Measurements from ENCODE around the gene MPHOSPH6. TPM values are rescaled to one million over a fixed set of nuclear protein-coding genes. Genes with fewer than 3 reads are reported as not detected.

The MPHOSPH6 gene
- total and polyA plus RNA-seq, 7 donors: 20.0 to 39.1 (median 27.5) TPM

DNA sequence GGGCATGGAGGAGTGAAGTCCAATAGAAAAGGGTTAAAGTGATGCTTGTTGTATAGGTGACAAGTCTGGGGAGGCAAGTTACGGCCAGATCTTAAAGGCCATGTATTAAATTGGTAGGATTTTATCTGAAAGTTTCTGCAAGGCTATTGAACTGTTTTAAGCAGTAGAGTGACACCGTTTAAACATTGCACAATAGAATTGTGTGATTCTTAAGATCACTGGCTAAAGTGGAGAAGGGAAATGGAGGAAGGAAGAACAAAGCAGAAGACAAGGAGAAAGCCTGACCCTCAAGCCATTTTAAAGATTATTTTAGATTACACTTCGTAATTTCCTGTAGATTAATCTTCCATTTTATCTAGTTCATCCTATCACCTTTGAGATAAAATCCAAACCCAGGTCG, 5.6 kb upstream of the MPHOSPH6 start:
- no peak overlapping the region for H3K27ac ChIP-seq
- no peaks in the 10 kb centered on the region for H3K36me3 ChIP-seq
- no peak for DNase-seq
- intact Hi-C loops (cut with DNase I): no loop called here
- H3K4me1 ChIP-seq: peaks cover 0 to 5% (median 0%) of the 10 kb centered on the region in 4 donors
- H3K27me3 ChIP-seq: no peaks in the 10 kb centered on the region
- H3K4me3 ChIP-seq: no peak overlapping the region
- WGBS, 2 donors: 75 to 77% methylated on average over 4 of the region's 4 CpGs
- TF ChIP-seq, protein P1, sequence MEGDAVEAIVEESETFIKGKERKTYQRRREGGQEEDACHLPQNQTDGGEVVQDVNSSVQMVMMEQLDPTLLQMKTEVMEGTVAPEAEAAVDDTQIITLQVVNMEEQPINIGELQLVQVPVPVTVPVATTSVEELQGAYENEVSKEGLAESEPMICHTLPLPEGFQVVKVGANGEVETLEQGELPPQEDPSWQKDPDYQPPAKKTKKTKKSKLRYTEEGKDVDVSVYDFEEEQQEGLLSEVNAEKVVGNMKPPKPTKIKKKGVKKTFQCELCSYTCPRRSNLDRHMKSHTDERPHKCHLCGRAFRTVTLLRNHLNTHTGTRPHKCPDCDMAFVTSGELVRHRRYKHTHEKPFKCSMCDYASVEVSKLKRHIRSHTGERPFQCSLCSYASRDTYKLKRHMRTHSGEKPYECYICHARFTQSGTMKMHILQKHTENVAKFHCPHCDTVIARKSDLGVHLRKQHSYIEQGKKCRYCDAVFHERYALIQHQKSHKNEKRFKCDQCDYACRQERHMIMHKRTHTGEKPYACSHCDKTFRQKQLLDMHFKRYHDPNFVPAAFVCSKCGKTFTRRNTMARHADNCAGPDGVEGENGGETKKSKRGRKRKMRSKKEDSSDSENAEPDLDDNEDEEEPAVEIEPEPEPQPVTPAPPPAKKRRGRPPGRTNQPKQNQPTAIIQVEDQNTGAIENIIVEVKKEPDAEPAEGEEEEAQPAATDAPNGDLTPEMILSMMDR (IDR thresholded peaks at IDR 0.05): no peak
- TF ChIP-seq POLR2AphosphoS5 (IDR thresholded peaks at IDR 0.05) (no peak), POLR2A (IDR thresholded peaks at IDR 0.05) (no peak), EP300 (IDR thresholded peaks at IDR 0.05) (no peak)
- H3K9me3 ChIP-seq: no peaks in the 10 kb centered on the region

DNA sequence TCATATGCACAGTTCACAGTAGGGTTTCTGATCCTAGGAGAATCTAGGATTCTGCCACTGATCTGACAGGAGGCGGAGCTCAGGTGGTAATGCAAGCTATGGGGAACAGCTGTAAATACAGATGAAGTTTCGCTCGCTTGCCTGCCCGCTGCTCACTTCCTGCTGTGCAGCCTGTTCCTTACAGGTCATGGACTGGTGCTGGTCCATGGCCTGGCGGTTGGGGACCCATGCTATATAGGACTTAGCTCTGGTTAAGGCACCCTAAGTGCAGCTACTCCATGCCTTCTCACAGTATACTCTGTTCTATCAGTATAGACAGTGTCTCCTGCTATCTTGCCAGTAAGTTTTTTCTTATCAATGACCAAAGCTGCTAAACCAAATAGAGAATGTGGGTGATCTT, 2.4 kb downstream of the MPHOSPH6 start:
- H3K4me1 ChIP-seq: peaks cover 0 to 24% (median 11%) of the 10 kb centered on the region in 4 donors
- H3K4me3 ChIP-seq: no peak overlapping the region
- no peaks in the 10 kb centered on the region for H3K27me3 ChIP-seq
- no peak for DNase-seq
- TF ChIP-seq, protein P1 (IDR thresholded peaks at IDR 0.05): no peak
- TF ChIP-seq POLR2AphosphoS5 (IDR thresholded peaks at IDR 0.05) (no peak), EP300 (IDR thresholded peaks at IDR 0.05) (no peak), POLR2A (IDR thresholded peaks at IDR 0.05) (no peak)
- no peaks in the 10 kb centered on the region for H3K9me3 ChIP-seq
- H3K27ac ChIP-seq: no peak overlapping the region
- peaks cover 0 to 17% (median 0%) of the 10 kb centered on the region in 4 donors for H3K36me3 ChIP-seq
- intact Hi-C loops (cut with DNase I): no loop called here
- WGBS, 2 donors: 97 to 98% methylated on average over 5 of the region's 5 CpGs

DNA sequence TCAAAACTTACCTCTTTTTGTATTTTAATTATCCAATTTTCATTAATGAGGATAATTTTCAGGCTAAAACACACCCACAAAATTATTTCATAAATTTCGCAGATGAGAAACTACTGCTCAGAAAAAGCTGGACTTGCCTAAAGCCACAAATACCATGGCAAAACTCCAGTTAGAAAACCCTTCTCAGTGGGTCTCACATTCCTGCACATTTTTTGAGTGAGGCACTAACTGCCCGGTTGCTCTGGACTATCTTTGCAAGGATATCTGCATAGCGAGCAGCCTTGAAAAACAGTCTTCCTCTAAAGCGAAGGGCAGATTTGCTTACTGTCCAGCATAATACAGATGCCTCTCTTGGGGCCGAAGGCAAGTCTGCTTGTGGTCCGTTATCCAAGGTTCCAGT, 9.8 kb downstream of the MPHOSPH6 start:
- intact Hi-C loops (cut with DNase I): no loop called here
- Histone ChIP-seq H3K27me3 (no peaks in the 10 kb centered on the region), H3K4me3 (no peak overlapping the region), H3K9me3 (no peaks in the 10 kb centered on the region), H3K4me1 (peaks cover 0 to 6% (median 3%) of the 10 kb centered on the region in 4 donors), H3K27ac (no peak overlapping the region), H3K36me3 (peaks cover 0 to 45% (median 11%) of the 10 kb centered on the region in 4 donors)
- DNase-seq: no peak
- TF ChIP-seq EP300 (IDR thresholded peaks at IDR 0.05) (no peak), POLR2A (IDR thresholded peaks at IDR 0.05) (no peak), POLR2AphosphoS5 (IDR thresholded peaks at IDR 0.05) (no peak)
- TF ChIP-seq, protein P1 (IDR thresholded peaks at IDR 0.05): no peak
- 80 to 87% methylated on average over 6 of the region's 6 CpGs for WGBS, 2 donors

DNA sequence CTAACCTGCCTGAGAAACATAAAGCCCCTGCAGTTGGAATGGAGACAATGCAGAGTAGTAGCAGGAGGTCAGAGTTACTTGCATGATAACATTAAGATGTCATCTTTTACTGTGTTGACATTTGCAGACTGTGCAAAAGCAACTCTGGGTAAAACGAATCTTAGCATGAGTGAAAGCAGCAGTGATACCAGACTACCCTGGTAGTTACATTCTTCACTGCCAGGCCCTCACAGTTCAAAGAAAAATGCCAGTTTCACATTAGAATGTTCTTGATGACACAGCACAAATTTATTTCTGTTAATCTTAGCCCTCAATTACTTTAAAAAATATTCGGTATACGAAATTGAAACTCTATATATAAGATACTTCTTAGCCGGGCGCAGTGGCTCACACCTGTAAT, 12.2 kb downstream of the MPHOSPH6 start:
- no peaks in the 10 kb centered on the region for H3K27me3 ChIP-seq
- DNase-seq: no peak
- H3K9me3 ChIP-seq: no peaks in the 10 kb centered on the region
- TF ChIP-seq POLR2A (IDR thresholded peaks at IDR 0.05) (no peak), POLR2AphosphoS5 (IDR thresholded peaks at IDR 0.05) (no peak), EP300 (IDR thresholded peaks at IDR 0.05) (no peak)
- TF ChIP-seq, protein P1 (IDR thresholded peaks at IDR 0.05): no peak
- no peak overlapping the region for H3K4me3 ChIP-seq
- peaks cover 0 to 10% (median 5%) of the 10 kb centered on the region in 4 donors for H3K4me1 ChIP-seq
- intact Hi-C loops (cut with DNase I): loop anchor here (5.0 kb wide), 1 partner anchor 34 kb away; no protein-coding TSS in a partner anchor
- H3K27ac ChIP-seq: no peak overlapping the region
- WGBS, 2 donors: 83 to 85% methylated on average over 5 of the region's 5 CpGs
- H3K36me3 ChIP-seq: peaks cover 0 to 30% (median 11%) of the 10 kb centered on the region in 4 donors

DNA sequence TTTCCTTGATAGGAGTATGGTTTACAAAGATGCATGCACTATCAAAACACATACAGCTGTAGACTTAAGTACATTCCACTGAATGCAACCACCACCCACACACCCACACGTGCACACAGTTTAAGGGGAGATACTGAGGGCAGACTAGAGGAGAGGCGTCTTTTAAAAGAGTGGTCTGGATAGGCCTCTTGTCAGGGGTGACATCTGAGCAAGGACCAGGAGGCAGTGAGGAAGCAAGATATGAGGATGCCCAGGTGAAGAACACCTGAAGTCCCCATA, 12.6 kb downstream of the MPHOSPH6 start:
- TF ChIP-seq EP300 (IDR thresholded peaks at IDR 0.05): no peak
- no peak for TF ChIP-seq POLR2A (IDR thresholded peaks at IDR 0.05)
- TF ChIP-seq, protein P1 (IDR thresholded peaks at IDR 0.05): no peak
- TF ChIP-seq POLR2AphosphoS5 (IDR thresholded peaks at IDR 0.05): no peak
- no peak overlapping the region for H3K27ac ChIP-seq
- DNase-seq: no peak
- H3K27me3 ChIP-seq: no peaks in the 10 kb centered on the region
- H3K9me3 ChIP-seq: no peaks in the 10 kb centered on the region
- H3K4me3 ChIP-seq: no peak overlapping the region
- intact Hi-C loops (cut with DNase I): loop anchor here (5.0 kb wide), 1 partner anchor 35 kb away; no protein-coding TSS in a partner anchor
- H3K4me1 ChIP-seq: peaks cover 0 to 13% (median 9%) of the 10 kb centered on the region in 4 donors
- WGBS, 2 donors: 73 to 78% methylated on average over 2 of the region's 2 CpGs
- H3K36me3 ChIP-seq: peaks cover 0 to 26% (median 11%) of the 10 kb centered on the region in 4 donors
